Loucy (cell line): ENCODE results near the gene RNF145.

Experiments used
- H2AFZ ChIP-seq: fragments of 200-600 bp; sonication (generic); 2 replicates; pipeline ENCODE4 v1.6.0; 2016; ENCODE audit warnings: antibody characterized with exemption, mild to moderate bottlenecking, low read length, moderate library complexity
- H3F3A ChIP-seq: fragments of 200-600 bp; 2 replicates; pipeline ENCODE4 v1.6.0; 2016; ENCODE audit warnings: antibody characterized with exemption, low read depth, mild to moderate bottlenecking
- H3K27me3 ChIP-seq: fragments of 200-600 bp; sonication (generic); 2 replicates; pipeline ENCODE4 v1.6.1; 2014; ENCODE audit warnings: low read length, mild to moderate bottlenecking; ENCODE audit not compliant: insufficient read depth, poor library complexity, severe bottlenecking
- H3K36me3 ChIP-seq: fragments of 200-600 bp; sonication (generic); 2 replicates; pipeline ENCODE4 v1.6.1; 2016; ENCODE audit warnings: low read length; ENCODE audit not compliant: insufficient read depth
- H3K4me1 ChIP-seq: fragments of 200-600 bp; sonication (generic); 2 replicates; pipeline ENCODE4 v1.5.1; 2014; ENCODE audit warnings: low read length, mild to moderate bottlenecking; ENCODE audit not compliant: insufficient read depth, poor library complexity, severe bottlenecking
- H3K4me2 ChIP-seq: fragments of 200-600 bp; sonication (generic); 2 replicates; pipeline ENCODE4 v1.6.0; 2014; ENCODE audit warnings: antibody characterized with exemption, low read length, low read depth, mild to moderate bottlenecking; ENCODE audit not compliant: poor library complexity, severe bottlenecking
- H3K4me3 ChIP-seq: fragments of 200-600 bp; sonication (generic); 2 replicates; pipeline ENCODE4 v1.5.1; 2014; ENCODE audit warnings: low read length, mild to moderate bottlenecking, mixed read lengths; ENCODE audit not compliant: poor library complexity, severe bottlenecking
- H3K79me2 ChIP-seq: fragments of 200-600 bp; sonication (generic); 2 replicates; pipeline ENCODE4 v1.6.1; 2014; ENCODE audit warnings: low read length; ENCODE audit not compliant: insufficient read depth
- H3K9ac ChIP-seq: fragments of 200-600 bp; sonication (generic); 2 replicates; pipeline ENCODE4 v1.6.0; 2014; ENCODE audit warnings: mild to moderate bottlenecking, low read depth, low read length, moderate library complexity; ENCODE audit not compliant: poor library complexity, severe bottlenecking
- H3K9me2 ChIP-seq: fragments of 200-600 bp; sonication (generic); replicated peaks from 2 replicates; pipeline ENCODE4 v1.6.1; 2016; ENCODE audit warnings: low read depth, low read length, mixed read lengths
- H3K9me3 ChIP-seq: fragments of 200-600 bp; sonication (generic); 2 replicates; pipeline ENCODE4 v1.6.1; 2014; ENCODE audit warnings: mild to moderate bottlenecking, antibody characterized with exemption, low read length, low read depth; ENCODE audit not compliant: insufficient read depth
- H4K20me1 ChIP-seq: fragments of 200-600 bp; sonication (generic); 2 replicates; pipeline ENCODE4 v1.6.0; 2014; ENCODE audit warnings: antibody characterized with exemption, low read length, mild to moderate bottlenecking; ENCODE audit not compliant: insufficient read depth, poor library complexity, severe bottlenecking
- EZH2phosphoT487 ChIP-seq: fragments of 200-600 bp; IDR thresholded peaks from 2 replicates; pipeline ENCODE4 v1.6.1; 2018; ENCODE audit warnings: antibody characterized with exemption, mild to moderate bottlenecking, moderate library complexity, borderline replicate concordance
- TF ChIP-seq, protein P1 (sequence below): fragments of 200-600 bp; sonication (generic); conservative IDR thresholded peaks from 2 replicates; pipeline ENCODE4 v1.5.1; 2014; ENCODE audit warnings: mild to moderate bottlenecking, antibody characterized with exemption, low read length

The RNF145 gene

DNA sequence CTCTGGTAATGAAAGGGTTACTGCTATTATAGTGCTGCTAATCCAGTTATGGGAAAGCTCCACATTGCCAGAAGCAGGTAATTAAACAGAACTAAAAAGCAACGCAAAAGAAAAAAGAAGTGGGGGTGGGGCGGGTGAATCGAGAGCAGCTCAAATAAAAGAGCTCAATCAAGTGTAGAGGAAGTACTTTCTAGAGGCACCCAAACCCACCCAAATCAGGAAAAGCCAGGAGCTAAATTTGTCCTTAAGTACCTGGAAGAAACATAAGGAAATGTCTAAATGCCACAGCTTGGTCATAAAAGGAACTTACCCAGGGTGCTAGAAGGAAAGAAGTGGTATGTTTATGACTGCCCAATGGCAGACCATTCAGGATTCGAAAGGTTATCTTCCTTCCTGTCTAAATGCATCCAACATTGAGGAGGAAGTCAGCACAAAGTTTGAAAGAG is 2.4 kb upstream of the RNF145 start:
- H3K9me3 ChIP-seq = no peaks in the 10 kb centered on the region
- H3K36me3 ChIP-seq = no peaks in the 10 kb centered on the region
- peaks cover 16% of the 10 kb centered on the region for H3K79me2 ChIP-seq
- no peak overlapping the region for H2AFZ ChIP-seq
- no peak overlapping the region for H3K9ac ChIP-seq
- peak overlapping the region; percentile 50 for H3K4me2 ChIP-seq
- TF ChIP-seq, protein P1, sequence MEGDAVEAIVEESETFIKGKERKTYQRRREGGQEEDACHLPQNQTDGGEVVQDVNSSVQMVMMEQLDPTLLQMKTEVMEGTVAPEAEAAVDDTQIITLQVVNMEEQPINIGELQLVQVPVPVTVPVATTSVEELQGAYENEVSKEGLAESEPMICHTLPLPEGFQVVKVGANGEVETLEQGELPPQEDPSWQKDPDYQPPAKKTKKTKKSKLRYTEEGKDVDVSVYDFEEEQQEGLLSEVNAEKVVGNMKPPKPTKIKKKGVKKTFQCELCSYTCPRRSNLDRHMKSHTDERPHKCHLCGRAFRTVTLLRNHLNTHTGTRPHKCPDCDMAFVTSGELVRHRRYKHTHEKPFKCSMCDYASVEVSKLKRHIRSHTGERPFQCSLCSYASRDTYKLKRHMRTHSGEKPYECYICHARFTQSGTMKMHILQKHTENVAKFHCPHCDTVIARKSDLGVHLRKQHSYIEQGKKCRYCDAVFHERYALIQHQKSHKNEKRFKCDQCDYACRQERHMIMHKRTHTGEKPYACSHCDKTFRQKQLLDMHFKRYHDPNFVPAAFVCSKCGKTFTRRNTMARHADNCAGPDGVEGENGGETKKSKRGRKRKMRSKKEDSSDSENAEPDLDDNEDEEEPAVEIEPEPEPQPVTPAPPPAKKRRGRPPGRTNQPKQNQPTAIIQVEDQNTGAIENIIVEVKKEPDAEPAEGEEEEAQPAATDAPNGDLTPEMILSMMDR = no peak
- TF ChIP-seq EZH2phosphoT487 = no peak
- peaks cover 24% of the 10 kb centered on the region for H3K4me1 ChIP-seq
- H3K27me3 ChIP-seq = no peaks in the 10 kb centered on the region
- no peaks in the 10 kb centered on the region for H3K9me2 ChIP-seq
- no peak overlapping the region for H3K4me3 ChIP-seq
- peaks cover 4% of the 10 kb centered on the region for H3F3A ChIP-seq
- H4K20me1 ChIP-seq = peaks cover 3% of the 10 kb centered on the region

DNA sequence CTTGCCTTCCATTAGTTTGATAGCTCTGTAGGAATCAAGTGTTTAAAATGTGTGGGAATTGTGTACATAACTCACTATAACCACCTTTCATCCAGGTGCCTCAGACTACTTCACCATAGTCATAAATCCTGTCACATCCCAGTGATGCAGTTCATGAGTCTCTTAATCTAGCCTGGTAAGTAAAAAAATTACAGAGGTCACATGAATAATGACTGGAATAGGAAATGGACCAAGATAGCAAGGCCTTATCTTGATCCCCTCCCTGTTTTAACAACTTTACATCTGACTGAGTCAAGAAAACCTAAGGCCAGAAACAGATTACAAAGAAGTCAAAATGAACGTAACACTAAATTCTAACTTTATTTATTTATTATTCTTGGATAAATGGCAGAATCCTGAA is 1.5 kb upstream of the RNF145 start:
- Histone ChIP-seq H3K4me2 (no peak overlapping the region), H3K4me1 (peaks cover 32% of the 10 kb centered on the region), H2AFZ (no peak overlapping the region), H3F3A (peaks cover 5% of the 10 kb centered on the region), H3K9me2 (no peaks in the 10 kb centered on the region), H3K27me3 (no peaks in the 10 kb centered on the region), H3K9ac (no peak overlapping the region), H3K36me3 (no peaks in the 10 kb centered on the region), H4K20me1 (peaks cover 11% of the 10 kb centered on the region), H3K9me3 (no peaks in the 10 kb centered on the region), H3K79me2 (peaks cover 25% of the 10 kb centered on the region), H3K4me3 (no peak overlapping the region)
- no peak for TF ChIP-seq EZH2phosphoT487
- TF ChIP-seq, protein P1 = no peak

DNA sequence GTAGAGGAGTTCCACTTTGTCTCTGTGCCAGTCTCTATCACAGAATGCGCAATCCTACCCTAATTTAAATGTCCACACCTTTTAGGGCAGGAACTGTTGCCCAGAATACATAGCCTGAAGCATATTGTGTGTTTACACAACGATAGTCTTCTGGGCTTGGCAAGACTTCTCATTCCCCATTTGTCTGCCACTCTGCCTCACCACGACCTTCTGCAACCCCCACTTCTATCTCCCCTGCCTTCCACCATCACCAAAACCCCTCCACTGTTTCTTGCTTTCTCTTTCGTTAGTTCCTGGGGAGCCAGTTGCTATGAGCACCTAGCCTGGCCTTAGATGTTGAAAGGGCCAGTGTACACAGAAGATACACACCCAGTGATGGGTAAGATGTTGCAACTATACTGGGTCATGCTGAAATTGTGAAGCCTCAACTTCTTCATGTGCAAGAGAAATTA is 883 bp upstream of the RNF145 start:
- H3K4me3 ChIP-seq = peak overlapping the region; percentile 87
- H3K36me3 ChIP-seq = no peaks in the 10 kb centered on the region
- peaks cover 34% of the 10 kb centered on the region for H3K4me1 ChIP-seq
- no peaks in the 10 kb centered on the region for H3K9me2 ChIP-seq
- H3K4me2 ChIP-seq = peak overlapping the region; percentile 78
- no peaks in the 10 kb centered on the region for H3K9me3 ChIP-seq
- peak overlapping the region; percentile 97; the same call in 1 of the 2 replicates for H2AFZ ChIP-seq
- H3F3A ChIP-seq = peaks cover 5% of the 10 kb centered on the region
- H3K9ac ChIP-seq = peak overlapping the region; percentile 67
- TF ChIP-seq, protein P1 = no peak
- TF ChIP-seq EZH2phosphoT487 = no peak
- peaks cover 31% of the 10 kb centered on the region for H3K79me2 ChIP-seq
- no peaks in the 10 kb centered on the region for H3K27me3 ChIP-seq
- H4K20me1 ChIP-seq = peaks cover 16% of the 10 kb centered on the region
